NCI-H2081 treated with DMSO at 0.1 percent for 48 hours (cell line): ENCODE measurements around the gene AGAP1.
"Not testable (repeated sequence)": the region's sequence is repeated elsewhere in the genome, so short reads cannot be mapped to it uniquely, and the experiment has no call there.

ENCODE experiments used
- DNase-seq: peaks from one replicate; lab custom pipeline; 2025; lab: John Stamatoyannopoulos, UW

Gene AGAP1

GRCh38 chr2:235592430-235592829, 98.6 kb downstream of the AGAP1 start:
- no peak for DNase-seq

- DNase-seq = no peak
These were observed 99.0 kb downstream of the AGAP1 start for GRCh38 chr2:235592836-235593235.

GRCh38 chr2:235594041-235594440, 100.2 kb downstream of the AGAP1 start:
- DNase-seq = peak; percentile 52

GRCh38 chr2:235594964-235595363, 101.1 kb downstream of the AGAP1 start:
- no peak for DNase-seq

GRCh38 chr2:235595422-235596010, 101.7 kb downstream of the AGAP1 start:
- no peak for DNase-seq

GRCh38 chr2:235596272-235596671, 102.4 kb downstream of the AGAP1 start:
- no peak for DNase-seq

GRCh38 chr2:235597081-235597615, 103.3 kb downstream of the AGAP1 start:
- no peak for DNase-seq

- DNase-seq = no peak
These were observed 104.2 kb downstream of the AGAP1 start for GRCh38 chr2:235598026-235598425.

GRCh38 chr2:235598532-235599531, 105.0 kb downstream of the AGAP1 start:
- DNase-seq = no peak

- DNase-seq = no peak
These were observed 105.9 kb downstream of the AGAP1 start for GRCh38 chr2:235599596-235600338.

- no peak for DNase-seq
These were observed 106.6 kb downstream of the AGAP1 start for GRCh38 chr2:235600406-235600805.

GRCh38 chr2:235600926-235601325, 107.1 kb downstream of the AGAP1 start:
- DNase-seq = no peak

- no peak for DNase-seq
These were observed 108.3 kb downstream of the AGAP1 start for GRCh38 chr2:235601960-235602704.

GRCh38 chr2:235602971-235603370, 109.1 kb downstream of the AGAP1 start:
- DNase-seq = not testable (repeated sequence)

- DNase-seq = no peak
These were observed 109.8 kb downstream of the AGAP1 start for GRCh38 chr2:235603659-235604058.

- peak; percentile 45 for DNase-seq
These were observed 111.6 kb downstream of the AGAP1 start for GRCh38 chr2:235605312-235606003.

- DNase-seq = no peak
These were observed 112.3 kb downstream of the AGAP1 start for GRCh38 chr2:235606004-235606715.

GRCh38 chr2:235607546-235608199, 113.8 kb downstream of the AGAP1 start:
- DNase-seq = no peak

GRCh38 chr2:235608200-235608887, 114.5 kb downstream of the AGAP1 start:
- DNase-seq = no peak
